Neural cell (in vitro differentiated cells): ENCODE results near the gene NEDD4L. TPM values are rescaled to one million over a fixed set of nuclear protein-coding genes. Genes with fewer than 3 reads are reported as not detected.
A peak's percentile ranks its signal among the peaks of the same experiment; 100 is the strongest.

ENCODE experiments used
- H2AFZ ChIP-seq: fragments of 200-600, 300-800 bp; sonication (generic), shearing (Covaris generic); 2 replicates; pipeline ENCODE4 v1.6.0; 2014; ENCODE audit warnings: low read depth, mild to moderate bottlenecking, antibody characterized with exemption, low read length, moderate library complexity
- H3F3A ChIP-seq: fragments of 200-600 bp; shearing (Covaris generic); 2 replicates; pipeline ENCODE4 v1.6.1; 2016; ENCODE audit warnings: mild to moderate bottlenecking, moderate library complexity, mixed read lengths, antibody characterized with exemption, low read length; ENCODE audit not compliant: insufficient read depth, poor library complexity, severe bottlenecking
- H3K27ac ChIP-seq: fragments of 200-600, 300-800 bp; sonication (generic), shearing (Covaris generic); 2 replicates; pipeline ENCODE4 v1.5.1; 2014; ENCODE audit warnings: mild to moderate bottlenecking, low read length, moderate library complexity
- H3K27me3 ChIP-seq: fragments of 300-800, 200-600 bp; sonication (generic), shearing (Covaris generic); 2 replicates; pipeline ENCODE4 v1.6.0; 2014; ENCODE audit warnings: mild to moderate bottlenecking, low read depth, low read length, moderate library complexity; ENCODE audit not compliant: insufficient read depth
- H3K36me3 ChIP-seq: fragments of 300-800, 200-600 bp; sonication (generic), shearing (Covaris generic); 2 replicates; pipeline ENCODE4 v1.5.1; 2014; ENCODE audit warnings: mild to moderate bottlenecking, antibody characterized with exemption, low read length, moderate library complexity; ENCODE audit not compliant: insufficient read depth
- H3K4me2 ChIP-seq: fragments of 300-800, 200-600 bp; sonication (generic), shearing (Covaris generic); 2 replicates; pipeline ENCODE4 v1.6.0; 2014; ENCODE audit warnings: mild to moderate bottlenecking, low read length
- H3K4me3 ChIP-seq: fragments of 300-800, 200-600 bp; sonication (generic), shearing (Covaris generic); 2 replicates; pipeline ENCODE4 v1.5.1; 2014; ENCODE audit warnings: mild to moderate bottlenecking, low read length, moderate library complexity
- H3K79me2 ChIP-seq: fragments of 200-600 bp; shearing (Covaris generic); replicated peaks from 2 replicates; pipeline ENCODE4 v1.6.0; 2014; ENCODE audit warnings: mild to moderate bottlenecking, low read length, moderate library complexity; ENCODE audit not compliant: insufficient read depth
- H3K9ac ChIP-seq: fragments of 300-800, 200-600 bp; sonication (generic), shearing (Covaris generic); 2 replicates; pipeline ENCODE4 v1.6.1; 2016; ENCODE audit warnings: mild to moderate bottlenecking, low read length, mixed read lengths
- H3K9me2 ChIP-seq: fragments of 200-600 bp; shearing (Covaris generic); 2 replicates; pipeline ENCODE4 v1.6.1; 2016; ENCODE audit warnings: mild to moderate bottlenecking, low read length, mixed read lengths; ENCODE audit not compliant: insufficient read depth
- H3K9me3 ChIP-seq: fragments of 200-600, 300-800 bp; sonication (generic), shearing (Covaris generic); 2 replicates; pipeline ENCODE4 v1.6.1; 2016; ENCODE audit warnings: mild to moderate bottlenecking, mixed run types, low read length, moderate library complexity, mixed read lengths
- H4K20me1 ChIP-seq: fragments of 200-600 bp; shearing (Covaris generic); 2 replicates; pipeline ENCODE4 v1.6.1; 2016; ENCODE audit warnings: mild to moderate bottlenecking, mixed run types; ENCODE audit not compliant: insufficient read depth
- CTCF ChIP-seq: fragments of 450-650 bp; IDR thresholded peaks from 2 replicates; pipeline ENCODE4 v1.5.1; 2014; ENCODE audit warnings: antibody characterized with exemption, mild to moderate bottlenecking, moderate library complexity; ENCODE audit not compliant: poor library complexity, severe bottlenecking
- POLR2AphosphoS5 ChIP-seq: IDR thresholded peaks from 2 replicates; pipeline ENCODE4 v1.6.1; 2012
- RAD21 ChIP-seq: fragments of 450-650 bp; conservative IDR thresholded peaks from 2 replicates; pipeline ENCODE4 v1.6.1; 2014; ENCODE audit warnings: antibody characterized with exemption, mild to moderate bottlenecking, moderate library complexity
- REST ChIP-seq: IDR thresholded peaks from 2 replicates; pipeline ENCODE4 v1.6.1; 2012; ENCODE audit warnings: borderline replicate concordance
- SMC3 ChIP-seq: fragments of 450-650 bp; conservative IDR thresholded peaks from 2 replicates; pipeline ENCODE4 v1.6.1; 2014; ENCODE audit warnings: antibody characterized with exemption, mild to moderate bottlenecking, moderate library complexity; ENCODE audit not compliant: poor library complexity
- TAF1 ChIP-seq: IDR thresholded peaks from 2 replicates; pipeline ENCODE4 v1.6.1; 2012; ENCODE audit warnings: low read depth
- polyA plus RNA-seq: library from polyadenylated mRNA; depleted of rRNA; stranded (reverse); fragments of >200 nt; gene quantifications from 2 replicates; pipeline ENCODE4 v1.2.3, GENCODE V29; 2014

The NEDD4L gene
- polyA plus RNA-seq, 1 donor from 2014 or later, result 97.9 TPM

GRCh38 chr18:58046093-58046793, 2.2 kb downstream of the NEDD4L start:
- H3K9ac ChIP-seq, result peak overlapping the region; percentile 97

More at GRCh38 chr18:58046093-58046793, 2.2 kb downstream of the NEDD4L start:
- Histone ChIP-seq H2AFZ (peak overlapping the region; percentile 44), H3F3A (no peaks in the 10 kb centered on the region), H3K79me2 (peaks cover 60% of the 10 kb centered on the region), H3K27ac (peak overlapping the region; percentile 99), H3K9me2 (no peaks in the 10 kb centered on the region), H3K36me3 (no peaks in the 10 kb centered on the region), H3K27me3 (no peaks in the 10 kb centered on the region), H3K4me3 (peak overlapping the region; percentile 97), H4K20me1 (peaks cover 2% of the 10 kb centered on the region), H3K9me3 (no peaks in the 10 kb centered on the region), H3K4me2 (peak overlapping the region; percentile 80)
- TF ChIP-seq RAD21, result no peak
- no peak for TF ChIP-seq CTCF
- TF ChIP-seq REST, result peak; percentile 38
- peak; percentile 25 for TF ChIP-seq POLR2AphosphoS5
- no peak for TF ChIP-seq TAF1
- TF ChIP-seq SMC3, result no peak
